HG03039 (cell line): ENCODE results near the gene FIGN.

ENCODE experiments used
- ATAC-seq: cut with Tn5 transposase; IDR thresholded peaks from one replicate; pipeline ENCODE4 v1.9.1; 2021; ENCODE audit warnings: mild to moderate bottlenecking, moderate library complexity; ENCODE audit not compliant: unreplicated experiment

Gene FIGN, protein sequence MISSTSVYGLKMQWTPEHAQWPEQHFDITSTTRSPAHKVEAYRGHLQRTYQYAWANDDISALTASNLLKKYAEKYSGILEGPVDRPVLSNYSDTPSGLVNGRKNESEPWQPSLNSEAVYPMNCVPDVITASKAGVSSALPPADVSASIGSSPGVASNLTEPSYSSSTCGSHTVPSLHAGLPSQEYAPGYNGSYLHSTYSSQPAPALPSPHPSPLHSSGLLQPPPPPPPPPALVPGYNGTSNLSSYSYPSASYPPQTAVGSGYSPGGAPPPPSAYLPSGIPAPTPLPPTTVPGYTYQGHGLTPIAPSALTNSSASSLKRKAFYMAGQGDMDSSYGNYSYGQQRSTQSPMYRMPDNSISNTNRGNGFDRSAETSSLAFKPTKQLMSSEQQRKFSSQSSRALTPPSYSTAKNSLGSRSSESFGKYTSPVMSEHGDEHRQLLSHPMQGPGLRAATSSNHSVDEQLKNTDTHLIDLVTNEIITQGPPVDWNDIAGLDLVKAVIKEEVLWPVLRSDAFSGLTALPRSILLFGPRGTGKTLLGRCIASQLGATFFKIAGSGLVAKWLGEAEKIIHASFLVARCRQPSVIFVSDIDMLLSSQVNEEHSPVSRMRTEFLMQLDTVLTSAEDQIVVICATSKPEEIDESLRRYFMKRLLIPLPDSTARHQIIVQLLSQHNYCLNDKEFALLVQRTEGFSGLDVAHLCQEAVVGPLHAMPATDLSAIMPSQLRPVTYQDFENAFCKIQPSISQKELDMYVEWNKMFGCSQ

DNA sequence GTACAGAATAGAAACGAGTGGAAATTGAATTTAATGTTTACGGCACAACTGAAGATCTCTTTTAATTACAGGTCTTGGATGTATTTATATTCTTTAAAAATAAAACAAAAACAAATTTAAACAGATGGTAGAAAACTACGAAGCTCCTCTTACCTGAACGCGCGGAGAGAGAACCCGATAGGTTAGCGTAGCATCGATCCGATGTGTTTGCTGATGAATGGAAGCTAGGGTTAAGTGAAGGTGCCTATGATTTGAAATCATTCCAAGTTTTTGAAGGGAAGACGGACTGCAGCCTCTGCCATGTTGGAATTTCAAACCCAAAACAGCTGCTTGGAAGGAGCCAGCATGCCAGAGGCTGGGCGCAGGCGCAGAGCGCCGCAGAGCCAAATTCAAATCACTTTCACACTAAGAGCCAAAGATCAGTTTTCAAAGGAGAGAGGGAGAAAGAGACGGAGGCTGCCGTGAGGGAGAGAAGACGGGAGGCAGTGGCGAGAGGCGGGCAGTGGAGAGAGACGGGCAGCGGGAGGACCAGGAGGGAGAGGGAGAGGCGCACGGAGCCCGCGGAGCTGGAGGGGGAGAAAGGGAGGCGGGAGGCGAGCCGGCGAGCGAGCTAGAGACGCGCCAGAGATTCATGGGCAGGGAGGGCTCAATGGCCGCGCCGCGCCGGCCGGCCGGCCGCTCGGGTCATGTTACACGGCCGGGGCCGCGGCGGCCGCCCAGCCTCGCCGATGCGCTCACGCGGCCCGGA lies at the start of gene FIGN:
TSS of gene FIGN (minus strand) at position 324 of the 748 bp plus-strand sequence. CDS start 1,081 bp downstream, outside the sequence.
- ATAC-seq: no peak

DNA sequence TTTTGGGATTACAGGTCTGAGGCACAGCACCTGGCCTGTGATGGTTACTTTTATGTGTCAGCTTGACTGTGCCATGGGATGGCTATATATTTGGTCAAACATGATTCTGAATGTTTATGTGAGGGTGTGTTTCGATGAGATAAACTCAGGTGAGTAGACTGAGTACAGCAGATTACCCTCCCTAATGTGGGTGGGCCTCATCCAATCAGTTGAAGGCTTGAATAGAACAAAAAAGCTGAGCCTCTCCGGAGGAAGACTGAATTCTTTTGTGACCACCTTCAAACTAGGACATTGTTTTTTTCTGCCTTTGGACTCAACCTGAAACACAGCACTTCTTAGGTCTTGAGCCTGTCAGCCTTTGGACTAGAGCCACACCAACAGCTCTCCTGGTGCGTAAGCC lies 49.4 kb upstream of the FIGN start:
- no peak for ATAC-seq

DNA sequence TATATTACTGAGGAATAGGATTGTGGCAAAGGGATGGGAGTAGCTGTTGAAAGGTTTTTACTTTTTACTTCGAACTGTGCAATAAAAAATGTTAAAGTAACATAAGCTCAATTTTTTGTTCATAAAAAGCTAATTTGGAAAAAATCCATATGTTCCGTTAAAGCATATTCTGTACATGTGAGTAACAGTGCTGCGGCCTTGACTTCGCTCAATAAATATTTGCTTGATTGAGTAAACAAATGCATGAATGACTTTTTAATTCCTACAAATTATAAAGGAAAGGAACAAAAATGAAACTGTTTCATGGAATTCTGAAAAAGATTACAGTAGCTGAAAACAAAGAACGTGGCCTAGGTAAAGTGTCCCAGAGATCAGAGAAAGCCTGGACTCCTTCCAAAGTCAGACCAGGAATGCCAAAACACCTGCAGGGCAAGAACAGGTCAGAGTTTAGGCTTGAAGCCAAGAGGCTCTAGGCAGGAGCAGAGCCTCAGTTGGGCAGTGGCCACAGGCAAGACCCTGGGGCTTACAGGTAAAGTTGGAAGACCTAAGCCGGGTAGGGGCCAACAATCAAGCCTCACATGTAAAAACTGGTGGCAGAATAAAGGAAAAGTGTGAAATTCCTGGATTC lies 44.3 kb upstream of the FIGN start:
- no peak for ATAC-seq

DNA sequence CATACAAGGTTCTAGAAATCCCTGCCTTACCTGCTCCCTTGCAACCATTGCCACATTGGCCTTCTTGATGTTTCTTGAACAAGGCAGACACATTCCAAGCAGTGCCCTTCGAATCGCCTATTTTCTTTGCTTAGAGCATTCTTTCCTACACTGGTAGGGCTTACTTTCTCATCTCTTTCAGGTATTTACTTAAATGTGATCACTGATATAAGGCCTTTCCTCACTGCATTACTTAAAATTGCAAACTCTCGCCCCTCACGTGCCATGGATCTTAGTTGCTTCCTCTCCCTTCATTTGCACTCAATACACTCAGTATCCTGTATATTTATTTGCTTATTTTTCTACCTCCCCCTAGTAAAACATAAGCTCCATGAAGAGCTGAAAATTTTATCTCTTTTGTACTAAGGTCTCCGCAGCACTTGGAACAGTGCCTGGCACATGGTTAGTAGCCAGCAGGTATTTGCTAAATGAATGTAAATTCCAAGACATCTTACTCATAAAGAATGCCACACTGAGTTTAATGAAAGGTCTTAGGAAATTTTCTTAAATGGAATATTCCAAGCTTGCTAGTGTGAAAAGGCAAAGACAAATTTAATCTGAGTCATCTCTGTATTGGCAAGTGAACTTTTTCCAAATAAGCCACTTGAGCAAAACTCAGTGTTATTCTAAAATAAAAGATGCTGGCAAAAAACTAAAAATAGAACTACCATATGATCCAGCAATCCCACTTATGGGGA lies 42.4 kb upstream of the FIGN start:
- ATAC-seq: no peak

DNA sequence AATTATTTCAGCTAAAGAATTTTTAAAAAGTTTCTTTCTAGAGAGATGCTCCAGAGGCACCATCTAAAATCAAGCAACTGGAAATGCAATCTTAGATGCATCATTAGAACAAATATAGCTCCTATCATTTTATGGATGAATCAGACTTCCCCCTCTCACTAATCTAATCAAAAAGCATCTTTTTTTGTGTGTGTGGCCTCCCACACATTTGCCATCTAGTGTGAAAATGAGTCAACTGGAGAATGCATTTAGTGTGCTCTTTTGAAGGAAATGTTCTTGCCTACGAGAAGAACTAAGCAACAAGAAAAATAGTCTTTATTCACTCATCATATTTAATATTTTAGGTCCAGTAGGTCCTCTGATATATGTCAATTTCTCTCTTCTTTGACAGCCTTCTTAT lies 39.5 kb upstream of the FIGN start:
- ATAC-seq: no peak

DNA sequence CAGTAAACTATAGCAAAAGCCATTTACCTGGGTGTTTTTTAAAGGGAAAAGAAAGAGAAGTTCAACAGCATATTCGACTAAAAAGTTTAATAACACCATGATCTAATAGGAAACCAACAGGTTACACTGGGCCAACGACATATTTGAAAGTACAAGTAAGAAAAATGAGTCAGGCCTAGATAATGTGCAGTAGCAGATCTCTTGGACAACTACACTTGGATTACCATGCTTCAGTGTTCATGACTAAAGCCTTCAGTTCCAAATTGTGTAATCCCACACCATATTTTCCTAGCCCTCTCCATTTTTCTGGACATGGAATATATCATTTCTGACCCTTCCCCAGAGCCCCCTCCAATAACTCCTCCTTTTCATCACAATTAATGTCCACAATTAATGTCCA lies 39.1 kb upstream of the FIGN start:
- ATAC-seq: no peak

DNA sequence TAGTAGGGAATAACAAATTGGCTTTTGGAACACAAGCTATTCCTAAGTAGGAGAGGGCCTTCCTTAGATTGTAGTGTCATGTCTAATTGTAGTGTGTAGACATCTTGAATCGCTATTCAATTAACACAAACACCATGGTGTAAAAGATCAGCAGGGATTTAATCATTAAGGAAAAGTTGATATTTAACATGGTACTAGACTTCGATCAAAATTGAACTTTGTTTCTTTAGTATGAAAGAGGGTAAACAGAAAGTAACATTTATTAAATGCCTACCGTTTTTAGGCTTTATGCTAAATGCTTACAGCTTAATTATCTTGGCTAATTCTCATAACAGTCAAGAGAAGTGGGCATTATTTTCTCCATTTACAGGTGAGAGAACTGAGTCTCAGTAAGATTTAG lies 37.5 kb upstream of the FIGN start:
- ATAC-seq: no peak

DNA sequence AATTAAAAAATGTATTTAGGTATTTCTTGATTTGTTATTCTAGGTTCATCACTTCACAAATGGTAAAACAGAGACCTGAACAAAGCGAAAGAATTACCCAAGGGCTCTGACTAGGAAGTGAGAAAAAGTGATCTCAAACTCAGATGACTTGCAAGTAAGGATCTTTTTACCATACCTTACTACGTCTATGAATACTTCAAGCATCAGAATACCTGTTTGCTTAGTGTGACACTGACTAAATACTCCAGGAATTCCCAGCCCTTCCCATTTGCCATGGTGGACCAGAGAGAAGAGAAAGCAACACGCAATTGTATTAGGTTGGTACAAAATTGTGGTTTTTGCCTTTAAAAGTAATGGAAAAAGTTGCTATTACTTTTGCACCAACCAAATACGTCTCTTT lies 35.8 kb upstream of the FIGN start:
- ATAC-seq: no peak

DNA sequence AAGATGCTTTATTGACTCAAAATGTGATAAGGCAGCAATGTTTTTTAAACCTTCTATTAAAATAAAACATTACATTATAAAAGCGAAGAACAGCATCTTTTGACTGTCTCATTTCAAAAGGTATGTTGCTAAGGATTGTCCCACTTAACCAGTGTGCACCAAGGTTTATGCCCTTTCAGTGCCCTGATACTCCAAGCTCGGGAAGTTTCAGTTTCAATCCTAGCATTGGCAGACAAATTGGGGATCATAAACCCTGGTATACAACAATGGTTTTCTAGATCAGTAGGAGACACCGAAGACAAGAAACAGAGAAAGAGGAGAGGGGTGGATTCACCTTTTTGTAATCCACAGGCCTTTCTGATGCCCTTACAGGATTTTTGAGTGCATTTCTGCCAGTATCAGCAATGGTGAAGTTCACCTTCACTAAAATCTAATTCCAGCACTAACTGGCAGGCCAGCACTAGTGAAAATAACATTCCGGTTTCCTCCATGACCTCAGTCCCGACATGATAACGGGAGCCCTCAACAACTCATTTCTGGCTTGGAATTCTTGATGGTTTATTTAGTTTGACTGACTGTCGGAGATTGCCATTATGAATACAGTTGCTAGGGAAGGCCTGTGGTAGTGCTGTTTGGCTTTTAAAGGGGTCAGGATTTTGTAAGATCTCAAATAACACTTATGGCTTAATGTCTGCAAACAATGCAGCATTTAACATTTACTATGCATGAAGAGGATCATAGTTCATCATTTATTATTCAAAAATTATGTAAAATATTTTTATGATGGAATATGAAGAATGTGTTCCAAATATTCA lies 33.3 kb upstream of the FIGN start:
- no peak for ATAC-seq

DNA sequence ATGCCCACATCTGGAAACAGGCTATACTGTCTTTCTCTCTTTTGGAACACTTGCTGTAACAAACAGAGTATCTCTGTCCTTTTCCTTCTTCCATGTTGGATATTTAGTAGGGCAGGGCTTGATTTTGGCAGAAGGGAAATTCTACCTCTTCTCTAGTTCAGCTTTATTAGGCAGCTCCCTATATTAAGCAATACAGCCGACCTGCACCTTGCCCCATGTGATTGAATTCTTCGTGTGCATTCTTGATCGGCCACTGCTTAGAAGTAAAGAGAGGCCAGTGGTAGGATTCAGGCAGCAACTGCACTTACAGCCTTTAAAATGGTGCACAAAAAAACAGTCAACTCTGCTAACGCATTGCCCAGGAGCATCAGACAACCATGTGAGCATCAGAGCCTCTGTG lies 31.3 kb upstream of the FIGN start:
- no peak for ATAC-seq

DNA sequence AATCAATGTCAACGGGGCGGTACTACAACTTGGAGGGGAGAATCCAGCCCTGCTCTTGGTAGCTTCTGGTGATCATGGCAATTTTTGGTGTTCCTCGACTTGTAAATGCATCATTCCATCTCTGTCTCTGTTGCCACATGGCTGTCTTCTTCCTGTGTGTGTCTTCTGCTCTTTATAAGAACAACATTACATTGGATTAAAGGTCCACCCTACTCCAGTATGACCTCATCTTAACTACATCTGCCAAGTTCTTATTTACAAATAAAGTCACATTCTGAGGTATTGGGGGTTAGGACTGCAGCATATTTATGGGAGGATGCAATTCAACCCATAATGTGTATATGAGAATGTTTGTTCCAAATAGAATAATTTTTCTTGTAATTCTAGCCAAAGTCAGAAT lies 28.8 kb upstream of the FIGN start:
- no peak for ATAC-seq

DNA sequence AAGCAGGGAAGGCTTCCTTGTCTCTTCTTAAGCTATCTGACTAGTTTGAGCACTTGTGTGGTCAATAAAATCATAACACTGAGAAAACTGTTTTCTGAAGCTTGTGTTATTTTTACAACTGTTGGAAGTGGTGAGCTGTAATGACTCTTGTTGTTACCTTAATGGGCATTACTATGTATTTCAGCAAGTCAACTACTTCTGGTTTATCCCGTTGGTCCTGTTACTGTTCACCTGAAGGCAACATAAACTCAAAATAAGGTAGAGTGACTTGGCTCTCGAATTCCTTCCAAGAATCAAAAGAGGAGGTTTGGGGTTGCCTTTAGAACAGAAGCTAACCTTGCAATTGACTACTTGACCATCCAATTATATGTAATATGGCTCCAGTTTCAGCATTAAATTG lies 23.2 kb upstream of the FIGN start:
- no peak for ATAC-seq

DNA sequence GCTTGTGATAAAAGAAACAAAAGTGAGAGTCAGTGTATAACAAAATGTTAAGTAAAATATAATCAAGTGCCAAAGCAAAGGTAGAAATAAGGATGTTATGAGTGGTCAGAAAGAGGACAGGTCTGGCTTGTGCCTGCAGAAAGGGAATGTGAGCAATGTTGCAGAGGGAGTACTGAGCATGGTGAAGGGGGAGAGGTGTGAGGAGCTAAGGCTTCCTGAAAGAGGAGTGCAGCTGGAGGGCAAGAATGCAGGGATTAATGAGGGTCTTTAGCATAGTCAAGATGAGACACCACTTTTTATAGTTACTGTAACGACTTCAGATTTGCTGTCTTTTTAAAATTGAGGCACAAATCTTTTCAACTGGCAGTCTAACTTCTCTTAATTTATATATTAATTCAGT lies 22.0 kb upstream of the FIGN start:
- no peak for ATAC-seq

DNA sequence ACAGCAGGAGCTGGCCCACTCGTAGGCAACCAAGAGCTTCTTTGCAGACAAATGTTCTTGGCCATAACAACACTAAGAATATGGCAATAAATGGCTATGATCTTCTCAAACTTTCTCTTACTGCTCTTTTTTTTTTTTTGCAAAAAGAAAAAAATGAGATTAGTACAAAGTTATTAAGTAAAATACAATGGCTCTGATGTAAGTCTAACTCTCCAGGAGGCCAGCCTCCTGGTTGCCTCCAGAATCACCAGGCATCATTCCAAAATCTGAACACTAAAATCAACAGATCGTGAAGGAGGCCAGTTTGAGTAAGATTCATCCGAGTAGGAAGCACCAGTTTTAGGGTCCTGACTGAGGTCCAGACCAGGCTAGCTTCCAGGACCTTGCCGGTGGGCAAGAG lies 20.8 kb upstream of the FIGN start:
- ATAC-seq: no peak

DNA sequence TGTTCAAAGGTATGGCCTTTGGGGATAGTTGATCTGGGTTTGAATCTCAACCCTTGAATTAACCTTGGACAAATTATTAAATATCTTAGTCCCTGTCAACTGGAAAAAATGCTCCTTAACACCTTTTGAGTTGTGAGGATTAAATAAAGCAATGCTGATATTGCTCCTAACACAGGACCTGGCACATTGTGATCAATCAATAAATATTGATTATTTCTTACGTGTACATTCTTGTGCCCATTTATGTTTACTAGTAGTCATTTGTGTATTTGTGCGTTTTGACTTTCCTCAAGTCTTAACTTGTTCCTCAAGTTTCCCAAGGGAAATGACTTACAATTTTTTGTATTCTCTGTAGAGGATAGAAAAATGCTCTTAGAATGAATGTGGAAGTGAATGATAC lies 19.6 kb upstream of the FIGN start:
- ATAC-seq: no peak

DNA sequence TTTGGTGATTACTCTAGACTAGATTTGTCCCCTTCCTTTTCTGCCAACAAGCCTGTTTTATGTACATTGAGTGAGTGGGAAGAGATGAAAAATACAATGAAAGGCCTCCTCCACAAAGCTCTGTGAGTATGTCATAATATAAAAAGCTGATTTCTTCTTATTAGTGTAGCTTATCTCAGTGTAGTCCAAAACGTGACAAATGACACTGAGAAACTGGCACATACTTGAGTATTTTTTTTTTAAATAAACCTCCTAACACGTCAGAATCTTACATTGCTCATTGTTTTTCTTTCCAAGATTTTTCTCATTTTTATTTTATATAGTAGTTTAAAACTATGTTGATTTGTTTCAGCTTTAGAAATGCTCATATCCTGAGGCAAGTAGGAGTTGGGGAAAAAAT lies 17.9 kb upstream of the FIGN start:
- no peak for ATAC-seq

DNA sequence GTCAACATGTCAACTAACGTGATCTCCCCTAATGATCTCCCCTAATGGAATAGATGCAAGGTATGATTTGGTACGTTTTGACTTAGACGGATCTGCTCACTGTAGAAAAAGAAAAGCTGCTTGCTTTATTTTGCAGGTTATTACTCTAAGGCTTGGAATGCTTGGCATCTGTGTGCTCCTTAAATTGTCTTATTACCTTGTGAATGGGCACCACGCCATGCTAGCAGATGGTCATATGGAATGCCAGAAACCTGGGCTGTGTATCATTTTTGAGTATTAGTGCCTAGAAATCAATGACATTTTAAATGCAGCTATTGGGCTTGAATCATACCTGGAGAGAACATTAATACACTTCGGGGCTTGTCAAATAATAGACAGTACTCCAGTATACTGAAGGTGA lies 16.5 kb upstream of the FIGN start:
- ATAC-seq: no peak

DNA sequence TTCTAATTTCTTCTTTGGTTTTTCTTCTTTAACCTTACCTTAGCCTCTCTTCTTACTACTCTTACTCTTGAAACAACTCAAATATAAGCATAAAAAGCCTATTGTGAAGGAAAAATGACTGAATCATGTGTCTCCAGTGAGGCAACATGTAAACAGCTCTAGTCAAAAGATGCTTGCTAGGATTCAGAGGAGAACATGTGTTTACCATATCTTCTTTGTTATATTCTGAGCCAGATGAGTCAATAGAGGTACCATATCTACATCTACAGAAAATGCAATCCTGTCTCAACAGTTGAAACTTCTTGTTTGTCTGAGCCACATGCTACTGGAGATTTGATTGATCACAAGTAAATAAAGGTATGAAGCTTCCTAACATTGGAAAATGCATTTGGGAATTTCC lies 15.9 kb upstream of the FIGN start:
- ATAC-seq: no peak

DNA sequence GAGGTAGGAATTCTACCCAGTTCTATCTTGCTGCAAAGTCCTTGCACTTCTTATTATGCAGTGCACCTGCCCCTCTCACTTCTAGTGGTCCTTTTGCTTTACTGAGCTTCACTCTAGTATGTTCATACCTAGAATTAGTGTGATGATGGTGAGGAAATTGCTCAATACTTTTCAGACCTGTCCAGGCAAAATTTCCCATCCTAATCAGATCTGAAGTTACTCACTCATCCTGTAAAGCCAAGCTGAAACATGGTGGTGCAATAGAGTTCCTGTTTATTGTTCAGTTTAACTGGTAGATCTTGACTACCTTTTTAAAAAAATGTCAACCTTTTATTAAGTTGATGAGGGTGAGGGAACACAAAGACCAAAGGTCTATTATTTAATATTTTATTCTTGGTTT lies 12.6 kb upstream of the FIGN start:
- no peak for ATAC-seq

DNA sequence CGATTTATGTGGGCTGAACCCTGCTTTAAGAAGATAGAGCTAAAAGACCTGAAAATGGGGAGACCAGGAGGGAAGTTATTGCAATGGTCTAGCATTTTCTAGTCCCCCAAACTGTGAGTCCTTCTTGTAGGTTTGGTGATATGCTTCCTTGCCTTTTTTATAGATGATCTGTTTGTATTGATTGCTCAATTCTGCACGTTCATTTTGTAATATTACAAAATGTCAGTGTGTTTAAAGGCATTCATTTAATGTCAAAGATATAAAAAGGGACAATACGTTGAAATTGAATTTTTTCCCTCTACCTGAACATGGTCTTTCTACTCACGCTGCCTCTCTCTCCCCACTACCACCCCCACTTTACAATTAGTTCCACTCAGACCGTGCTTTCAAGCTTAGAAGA lies 5.6 kb upstream of the FIGN start:
- ATAC-seq: no peak
